Neural cell (in vitro differentiated cells): ENCODE results near the gene WDR1.

ENCODE experiments used
- CTCF ChIP-seq: fragments of 450-650 bp; IDR thresholded peaks from 2 replicates; pipeline ENCODE4 v1.5.1; 2014; ENCODE audit warnings: antibody characterized with exemption, mild to moderate bottlenecking, moderate library complexity; ENCODE audit not compliant: poor library complexity, severe bottlenecking
- POLR2AphosphoS5 ChIP-seq: IDR thresholded peaks from 2 replicates; pipeline ENCODE4 v1.6.1; 2012

GRCh38 chr4:10153161-10153560 lies 36.6 kb upstream of the WDR1 start:
- TF ChIP-seq CTCF (no peak), POLR2AphosphoS5 (no peak)
